HL-60 (cell line): ENCODE data around the gene MAFB.

ENCODE experiments used
- DNase-seq, 2 experiments: peaks; one replicate each; pipeline ENCODE4 v3.0.0-alpha.2; 2010 to 2020; ENCODE audit warnings: low read depth in 1 of 2, low spot score in 1 of 2
- H3K27ac ChIP-seq: fragments of 250-450 bp; sonication (Bioruptor Pico); replicated peaks from 2 replicates; pipeline ENCODE4 v1.5.1; 2020; ENCODE audit warnings: mild to moderate bottlenecking, moderate library complexity
- H3K27me3 ChIP-seq: fragments of 250-450 bp; sonication (Bioruptor Pico); 2 replicates; pipeline ENCODE4 v1.5.1; 2021; ENCODE audit warnings: mild to moderate bottlenecking, moderate library complexity; ENCODE audit not compliant: insufficient read depth, poor library complexity, severe bottlenecking
- H3K4me3 ChIP-seq: replicated peaks from 2 replicates; pipeline ENCODE4 v1.5.1; 2011; ENCODE audit warnings: mild to moderate bottlenecking, control low read depth, low read length; ENCODE audit not compliant: insufficient read depth
- CTCF ChIP-seq: IDR thresholded peaks from one replicate; pipeline ENCODE4 v1.5.1; 2011; ENCODE audit warnings: low read length, control low read depth, inconsistent platforms; ENCODE audit not compliant: insufficient read depth
- GABPA ChIP-seq: IDR thresholded peaks from 2 replicates; pipeline ENCODE4 v1.6.1; 2012; ENCODE audit warnings: low read depth
- POLR2AphosphoS5 ChIP-seq: IDR thresholded peaks from 2 replicates; pipeline ENCODE4 v1.6.1; 2012; ENCODE audit warnings: low read depth
- SPI1 ChIP-seq: IDR thresholded peaks from 2 replicates; pipeline ENCODE4 v1.6.1; 2012; ENCODE audit warnings: low read depth, mild to moderate bottlenecking, borderline replicate concordance
- TF ChIP-seq, protein P1 (sequence below): IDR thresholded peaks from 2 replicates; pipeline ENCODE4 v1.6.1; 2012; ENCODE audit warnings: low read depth; ENCODE audit not compliant: insufficient replicate concordance

Gene MAFB

DNA sequence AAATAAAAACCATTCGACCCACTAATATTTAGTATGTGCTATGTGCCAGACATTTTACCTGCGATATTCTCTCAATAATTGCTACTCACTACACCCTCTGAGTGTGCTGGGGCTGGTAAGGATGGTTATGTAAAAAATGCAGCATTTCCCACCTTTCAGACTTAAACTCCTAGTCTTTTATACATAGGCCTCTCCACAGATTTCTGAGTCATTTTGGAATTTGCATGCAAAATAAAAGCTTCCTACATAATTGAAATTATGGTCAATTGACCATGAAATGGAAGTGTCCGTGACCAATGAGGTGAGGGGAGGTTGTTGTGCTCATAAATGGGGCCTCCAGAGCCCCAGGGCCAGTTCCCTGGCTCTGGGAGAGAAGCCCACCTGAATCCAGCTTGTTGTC is 37.7 kb upstream of the MAFB start:
- no peak overlapping the region for H3K27ac ChIP-seq
- no peak for DNase-seq
- H3K4me3 ChIP-seq: no peak overlapping the region
- peaks cover 2% of the 10 kb centered on the region for H3K27me3 ChIP-seq
- TF ChIP-seq, protein P1, sequence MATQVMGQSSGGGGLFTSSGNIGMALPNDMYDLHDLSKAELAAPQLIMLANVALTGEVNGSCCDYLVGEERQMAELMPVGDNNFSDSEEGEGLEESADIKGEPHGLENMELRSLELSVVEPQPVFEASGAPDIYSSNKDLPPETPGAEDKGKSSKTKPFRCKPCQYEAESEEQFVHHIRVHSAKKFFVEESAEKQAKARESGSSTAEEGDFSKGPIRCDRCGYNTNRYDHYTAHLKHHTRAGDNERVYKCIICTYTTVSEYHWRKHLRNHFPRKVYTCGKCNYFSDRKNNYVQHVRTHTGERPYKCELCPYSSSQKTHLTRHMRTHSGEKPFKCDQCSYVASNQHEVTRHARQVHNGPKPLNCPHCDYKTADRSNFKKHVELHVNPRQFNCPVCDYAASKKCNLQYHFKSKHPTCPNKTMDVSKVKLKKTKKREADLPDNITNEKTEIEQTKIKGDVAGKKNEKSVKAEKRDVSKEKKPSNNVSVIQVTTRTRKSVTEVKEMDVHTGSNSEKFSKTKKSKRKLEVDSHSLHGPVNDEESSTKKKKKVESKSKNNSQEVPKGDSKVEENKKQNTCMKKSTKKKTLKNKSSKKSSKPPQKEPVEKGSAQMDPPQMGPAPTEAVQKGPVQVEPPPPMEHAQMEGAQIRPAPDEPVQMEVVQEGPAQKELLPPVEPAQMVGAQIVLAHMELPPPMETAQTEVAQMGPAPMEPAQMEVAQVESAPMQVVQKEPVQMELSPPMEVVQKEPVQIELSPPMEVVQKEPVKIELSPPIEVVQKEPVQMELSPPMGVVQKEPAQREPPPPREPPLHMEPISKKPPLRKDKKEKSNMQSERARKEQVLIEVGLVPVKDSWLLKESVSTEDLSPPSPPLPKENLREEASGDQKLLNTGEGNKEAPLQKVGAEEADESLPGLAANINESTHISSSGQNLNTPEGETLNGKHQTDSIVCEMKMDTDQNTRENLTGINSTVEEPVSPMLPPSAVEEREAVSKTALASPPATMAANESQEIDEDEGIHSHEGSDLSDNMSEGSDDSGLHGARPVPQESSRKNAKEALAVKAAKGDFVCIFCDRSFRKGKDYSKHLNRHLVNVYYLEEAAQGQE: no peak
- TF ChIP-seq SPI1: no peak
- no peak for TF ChIP-seq GABPA
- no peak for TF ChIP-seq CTCF
- no peak for TF ChIP-seq POLR2AphosphoS5

GRCh38 chr20:40724566-40724965 is 35.5 kb upstream of the MAFB start:
- DNase-seq: no peak
- Histone ChIP-seq H3K27ac (no peak overlapping the region), H3K4me3 (no peak overlapping the region), H3K27me3 (peaks cover 2% of the 10 kb centered on the region)
- TF ChIP-seq CTCF: no peak
- no peak for TF ChIP-seq POLR2AphosphoS5
- no peak for TF ChIP-seq SPI1
- TF ChIP-seq, protein P1: no peak
- TF ChIP-seq GABPA: no peak

- Histone ChIP-seq H3K27ac (no peak overlapping the region), H3K4me3 (no peak overlapping the region), H3K27me3 (peaks cover 2% of the 10 kb centered on the region)
- TF ChIP-seq GABPA (no peak), CTCF (no peak), POLR2AphosphoS5 (no peak), SPI1 (no peak)
- TF ChIP-seq, protein P1: no peak
- DNase-seq: no peak
Measured at GRCh38 chr20:40720826-40721225, 31.8 kb upstream of the MAFB start.
